Subcutaneous adipose tissue (tissue), 4 donors: ENCODE measurements around the gene FGF18. TPM values are rescaled to one million over a fixed set of nuclear protein-coding genes. Genes with fewer than 3 reads are reported as not detected.

ENCODE experiments used
- CTCF ChIP-seq: fragments of 450-650 bp; IDR thresholded peaks from one replicate; pipeline ENCODE4 v1.5.1; 2016; ENCODE audit warnings: low read depth, mild to moderate bottlenecking, control low read depth, antibody characterized with exemption, moderate library complexity
- total RNA-seq, 4 donors: library from RNA; depleted of rRNA; stranded (reverse); fragments of >200 nt; gene quantifications; one replicate each; pipeline ENCODE4 v1.1.0, GENCODE V29; 2016

The FGF18 gene
- total RNA-seq, 4 donors from 2014 or later, result 0.33 to 0.66 TPM; not detected in 2

GRCh38 chr5:171475596-171475995 is 56.1 kb downstream of the FGF18 start:
- TF ChIP-seq CTCF, result no peak

GRCh38 chr5:171476701-171477100 is 57.3 kb downstream of the FGF18 start:
- TF ChIP-seq CTCF, result no peak

- TF ChIP-seq CTCF, result no peak
These were observed 57.7 kb downstream of the FGF18 start for GRCh38 chr5:171477101-171477500.

- TF ChIP-seq CTCF, result no peak
These were observed 58.2 kb downstream of the FGF18 start for GRCh38 chr5:171477666-171478065.

- TF ChIP-seq CTCF, result no peak
These were observed 59.7 kb downstream of the FGF18 start for GRCh38 chr5:171478946-171479775.

- no peak for TF ChIP-seq CTCF
These were observed 60.3 kb downstream of the FGF18 start for GRCh38 chr5:171479776-171480125.

- no peak for TF ChIP-seq CTCF
These were observed 60.8 kb downstream of the FGF18 start for GRCh38 chr5:171480239-171480638.
